ENCODE results near the gene ASNS.

DNA sequence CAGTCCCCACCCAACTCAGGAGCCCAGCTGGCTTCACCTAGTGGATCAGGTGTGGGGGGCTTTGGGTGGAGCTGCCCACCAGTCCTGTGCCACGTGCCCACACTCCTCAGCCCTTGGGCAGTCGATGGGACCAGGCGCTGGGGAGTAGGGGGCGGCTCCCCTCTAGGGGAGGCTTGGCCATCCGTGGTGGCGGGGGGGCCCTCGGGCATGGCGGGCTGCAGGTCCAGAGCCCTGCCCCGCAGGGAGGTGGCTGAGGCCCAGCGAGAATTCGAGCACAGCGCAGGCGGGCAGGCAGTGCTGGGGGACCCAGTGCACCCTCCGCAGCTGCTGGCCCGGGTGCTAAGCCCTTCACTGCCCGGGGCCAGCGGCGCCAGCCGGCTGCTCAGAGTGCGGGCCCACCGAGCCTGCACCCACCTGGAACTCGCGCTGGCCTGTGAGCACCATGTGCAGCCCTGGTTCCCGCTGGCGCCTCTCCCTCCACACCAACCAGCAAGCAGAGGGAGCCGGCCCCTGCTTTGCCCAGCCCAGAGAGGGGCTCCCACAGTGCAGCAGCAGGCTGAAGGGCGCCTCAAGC lies 29.3 kb downstream of the ASNS start:
- TF ChIP-seq, protein P1, sequence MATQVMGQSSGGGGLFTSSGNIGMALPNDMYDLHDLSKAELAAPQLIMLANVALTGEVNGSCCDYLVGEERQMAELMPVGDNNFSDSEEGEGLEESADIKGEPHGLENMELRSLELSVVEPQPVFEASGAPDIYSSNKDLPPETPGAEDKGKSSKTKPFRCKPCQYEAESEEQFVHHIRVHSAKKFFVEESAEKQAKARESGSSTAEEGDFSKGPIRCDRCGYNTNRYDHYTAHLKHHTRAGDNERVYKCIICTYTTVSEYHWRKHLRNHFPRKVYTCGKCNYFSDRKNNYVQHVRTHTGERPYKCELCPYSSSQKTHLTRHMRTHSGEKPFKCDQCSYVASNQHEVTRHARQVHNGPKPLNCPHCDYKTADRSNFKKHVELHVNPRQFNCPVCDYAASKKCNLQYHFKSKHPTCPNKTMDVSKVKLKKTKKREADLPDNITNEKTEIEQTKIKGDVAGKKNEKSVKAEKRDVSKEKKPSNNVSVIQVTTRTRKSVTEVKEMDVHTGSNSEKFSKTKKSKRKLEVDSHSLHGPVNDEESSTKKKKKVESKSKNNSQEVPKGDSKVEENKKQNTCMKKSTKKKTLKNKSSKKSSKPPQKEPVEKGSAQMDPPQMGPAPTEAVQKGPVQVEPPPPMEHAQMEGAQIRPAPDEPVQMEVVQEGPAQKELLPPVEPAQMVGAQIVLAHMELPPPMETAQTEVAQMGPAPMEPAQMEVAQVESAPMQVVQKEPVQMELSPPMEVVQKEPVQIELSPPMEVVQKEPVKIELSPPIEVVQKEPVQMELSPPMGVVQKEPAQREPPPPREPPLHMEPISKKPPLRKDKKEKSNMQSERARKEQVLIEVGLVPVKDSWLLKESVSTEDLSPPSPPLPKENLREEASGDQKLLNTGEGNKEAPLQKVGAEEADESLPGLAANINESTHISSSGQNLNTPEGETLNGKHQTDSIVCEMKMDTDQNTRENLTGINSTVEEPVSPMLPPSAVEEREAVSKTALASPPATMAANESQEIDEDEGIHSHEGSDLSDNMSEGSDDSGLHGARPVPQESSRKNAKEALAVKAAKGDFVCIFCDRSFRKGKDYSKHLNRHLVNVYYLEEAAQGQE (IDR thresholded peaks at IDR 0.05; ENCODE audit: insufficient replicate concordance, low read depth): no peak
- TF ChIP-seq, protein P2, sequence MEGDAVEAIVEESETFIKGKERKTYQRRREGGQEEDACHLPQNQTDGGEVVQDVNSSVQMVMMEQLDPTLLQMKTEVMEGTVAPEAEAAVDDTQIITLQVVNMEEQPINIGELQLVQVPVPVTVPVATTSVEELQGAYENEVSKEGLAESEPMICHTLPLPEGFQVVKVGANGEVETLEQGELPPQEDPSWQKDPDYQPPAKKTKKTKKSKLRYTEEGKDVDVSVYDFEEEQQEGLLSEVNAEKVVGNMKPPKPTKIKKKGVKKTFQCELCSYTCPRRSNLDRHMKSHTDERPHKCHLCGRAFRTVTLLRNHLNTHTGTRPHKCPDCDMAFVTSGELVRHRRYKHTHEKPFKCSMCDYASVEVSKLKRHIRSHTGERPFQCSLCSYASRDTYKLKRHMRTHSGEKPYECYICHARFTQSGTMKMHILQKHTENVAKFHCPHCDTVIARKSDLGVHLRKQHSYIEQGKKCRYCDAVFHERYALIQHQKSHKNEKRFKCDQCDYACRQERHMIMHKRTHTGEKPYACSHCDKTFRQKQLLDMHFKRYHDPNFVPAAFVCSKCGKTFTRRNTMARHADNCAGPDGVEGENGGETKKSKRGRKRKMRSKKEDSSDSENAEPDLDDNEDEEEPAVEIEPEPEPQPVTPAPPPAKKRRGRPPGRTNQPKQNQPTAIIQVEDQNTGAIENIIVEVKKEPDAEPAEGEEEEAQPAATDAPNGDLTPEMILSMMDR (IDR thresholded peaks at IDR 0.05; ENCODE audit: insufficient read depth, low read length): no peak
- TF ChIP-seq POLR2AphosphoS5 (IDR thresholded peaks at IDR 0.05; ENCODE audit: low read depth) (no peak), SPI1 (IDR thresholded peaks at IDR 0.05; ENCODE audit: borderline replicate concordance, low read depth) (no peak)

All from HL-60 (cell line).